SU-DHL-6 (cell line): Measurements from ENCODE around the gene SETBP1.

ENCODE experiments used
- H2AFZ ChIP-seq: fragments of 200-600 bp; sonication (generic); 2 replicates; pipeline ENCODE4 v1.6.1; 2014; ENCODE audit warnings: low read depth, mild to moderate bottlenecking, moderate library complexity, mixed read lengths, antibody characterized with exemption, low read length; ENCODE audit not compliant: severe bottlenecking
- H3F3A ChIP-seq: fragments of 200-600 bp; shearing (Covaris generic); 2 replicates; pipeline ENCODE4 v1.6.0; 2016; ENCODE audit warnings: antibody characterized with exemption, mild to moderate bottlenecking; ENCODE audit not compliant: insufficient read depth
- H3K27ac ChIP-seq: fragments of 200-600 bp; sonication (generic); 2 replicates; pipeline ENCODE4 v1.5.1; 2016; ENCODE audit warnings: low read depth, mild to moderate bottlenecking, low read length, moderate library complexity, mixed read lengths
- H3K27me3 ChIP-seq: fragments of 200-600 bp; sonication (generic), shearing (Covaris generic); 2 replicates; pipeline ENCODE4 v1.6.0; 2014; ENCODE audit warnings: mild to moderate bottlenecking, low read length
- H3K36me3 ChIP-seq: fragments of 200-600 bp; sonication (generic); 2 replicates; pipeline ENCODE4 v1.6.1; 2014; ENCODE audit warnings: mild to moderate bottlenecking, low read length, mixed read lengths
- H3K4me2 ChIP-seq: fragments of 300-600, 200-600 bp; shearing (Covaris generic), sonication (generic); 2 replicates; pipeline ENCODE4 v1.6.0; 2014; ENCODE audit warnings: low read length, low read depth, mild to moderate bottlenecking; ENCODE audit not compliant: poor library complexity, severe bottlenecking
- H3K4me3 ChIP-seq: fragments of 200-600 bp; sonication (generic); 2 replicates; pipeline ENCODE4 v1.5.1; 2014; ENCODE audit warnings: antibody characterized with exemption, low read length, mild to moderate bottlenecking, mixed read lengths; ENCODE audit not compliant: insufficient read depth, poor library complexity, severe bottlenecking
- H3K79me2 ChIP-seq: fragments of 200-600 bp; sonication (generic); 2 replicates; pipeline ENCODE4 v1.6.1; 2014; ENCODE audit warnings: mild to moderate bottlenecking, low read length, moderate library complexity; ENCODE audit not compliant: insufficient read depth
- H3K9ac ChIP-seq: fragments of 200-600 bp; sonication (generic); 2 replicates; pipeline ENCODE4 v1.7.0; 2014; ENCODE audit warnings: mild to moderate bottlenecking, low read length
- H3K9me2 ChIP-seq: fragments of 200-600 bp; sonication (generic); replicated peaks from 2 replicates; pipeline ENCODE4 v1.6.1; 2014; ENCODE audit warnings: low read length; ENCODE audit not compliant: insufficient read depth
- H3K9me3 ChIP-seq: fragments of 200-600 bp; sonication (generic); 2 replicates; pipeline ENCODE4 v1.6.1; 2014; ENCODE audit warnings: low read length, mixed read lengths; ENCODE audit not compliant: insufficient read depth
- H4K20me1 ChIP-seq: fragments of 200-600 bp; sonication (generic); 2 replicates; pipeline ENCODE4 v1.6.1; 2014; ENCODE audit warnings: low read depth, mild to moderate bottlenecking, antibody characterized with exemption, low read length, moderate library complexity, mixed read lengths
- CTCF ChIP-seq: fragments of 200-600 bp; sonication (generic); IDR thresholded peaks from one replicate; pipeline ENCODE4 v1.5.1; 2017; ENCODE audit warnings: antibody characterized with exemption, mild to moderate bottlenecking, low read length, moderate library complexity; ENCODE audit not compliant: insufficient read depth, poor library complexity, severe bottlenecking
- EZH2phosphoT487 ChIP-seq: fragments of 200-600 bp; sonication (generic), shearing (Covaris generic); conservative IDR thresholded peaks from 2 replicates; pipeline ENCODE4 v1.6.1; 2018; ENCODE audit warnings: mild to moderate bottlenecking, antibody characterized with exemption, low read length, moderate library complexity, mixed read lengths

Gene SETBP1

GRCh38 chr18:45103319-45104048 lies 422.8 kb downstream of the SETBP1 start:
- Histone ChIP-seq H3K4me2 (peak overlapping the region; percentile 86), H3F3A (peaks cover 50% of the 10 kb centered on the region)

GRCh38 chr18:45104049-45104395 lies 423.3 kb downstream of the SETBP1 start:
- H3K9ac ChIP-seq, result peak overlapping the region; percentile 57
- no peaks in the 10 kb centered on the region for H3K36me3 ChIP-seq
- H3K4me2 ChIP-seq, result peak overlapping the region; percentile 86
- H3K27me3 ChIP-seq, result no peaks in the 10 kb centered on the region
- 0 out of 2 replicates have a peak, but pooled peaks cover 6% of the 10 kb centered on the region for H3K9me3 ChIP-seq
- no peaks in the 10 kb centered on the region for H3K9me2 ChIP-seq
- H4K20me1 ChIP-seq, result no peaks in the 10 kb centered on the region
- H3K27ac ChIP-seq, result peak overlapping the region; percentile 97
- peaks cover 50% of the 10 kb centered on the region for H3F3A ChIP-seq
- no peaks in the 10 kb centered on the region for H3K79me2 ChIP-seq
- H3K4me3 ChIP-seq, result no peak overlapping the region
- TF ChIP-seq EZH2phosphoT487 (no peak), CTCF (no peak)
- peak overlapping the region; percentile 2 for H2AFZ ChIP-seq

More at GRCh38 chr18:45103319-45104048, 422.8 kb downstream of the SETBP1 start:
- Histone ChIP-seq H3K27me3 (no peaks in the 10 kb centered on the region), H3K9ac (peak overlapping the region; percentile 57), H3K9me3 (0 out of 2 replicates have a peak, but pooled peaks cover 6% of the 10 kb centered on the region), H4K20me1 (no peaks in the 10 kb centered on the region), H3K4me3 (peak overlapping the region; percentile 4), H3K36me3 (no peaks in the 10 kb centered on the region), H3K79me2 (no peaks in the 10 kb centered on the region), H3K27ac (peak overlapping the region; percentile 97), H2AFZ (peak overlapping the region; percentile 60), H3K9me2 (no peaks in the 10 kb centered on the region)
- TF ChIP-seq EZH2phosphoT487 (no peak), CTCF (no peak)

GRCh38 chr18:45106331-45106774 lies 425.7 kb downstream of the SETBP1 start:
- Histone ChIP-seq H3K36me3 (no peaks in the 10 kb centered on the region), H3K4me3 (peak overlapping the region; percentile 28), H3K27me3 (no peaks in the 10 kb centered on the region), H3K9ac (peak overlapping the region; percentile 57), H4K20me1 (no peaks in the 10 kb centered on the region), H3K9me2 (no peaks in the 10 kb centered on the region), H2AFZ (no peak overlapping the region), H3K27ac (peak overlapping the region; percentile 97), H3K4me2 (peak overlapping the region; percentile 86), H3K9me3 (0 out of 2 replicates have a peak, but pooled peaks cover 6% of the 10 kb centered on the region), H3F3A (peaks cover 50% of the 10 kb centered on the region), H3K79me2 (no peaks in the 10 kb centered on the region)
- TF ChIP-seq EZH2phosphoT487 (no peak), CTCF (no peak)
